Fibroblast of skin of left quadriceps (primary cell): ENCODE data around the gene POLR3E.
"Not testable (repeated sequence)": the region's sequence is repeated elsewhere in the genome, so short reads cannot be mapped to it uniquely, and the experiment has no call there.

ENCODE experiments used
- DNase-seq, 2 experiments: peaks; one replicate each; pipeline ENCODE4 v3.0.0-alpha.2; 2013; ENCODE audit warnings: low read depth in 2 of 2

POLR3E gene

DNA sequence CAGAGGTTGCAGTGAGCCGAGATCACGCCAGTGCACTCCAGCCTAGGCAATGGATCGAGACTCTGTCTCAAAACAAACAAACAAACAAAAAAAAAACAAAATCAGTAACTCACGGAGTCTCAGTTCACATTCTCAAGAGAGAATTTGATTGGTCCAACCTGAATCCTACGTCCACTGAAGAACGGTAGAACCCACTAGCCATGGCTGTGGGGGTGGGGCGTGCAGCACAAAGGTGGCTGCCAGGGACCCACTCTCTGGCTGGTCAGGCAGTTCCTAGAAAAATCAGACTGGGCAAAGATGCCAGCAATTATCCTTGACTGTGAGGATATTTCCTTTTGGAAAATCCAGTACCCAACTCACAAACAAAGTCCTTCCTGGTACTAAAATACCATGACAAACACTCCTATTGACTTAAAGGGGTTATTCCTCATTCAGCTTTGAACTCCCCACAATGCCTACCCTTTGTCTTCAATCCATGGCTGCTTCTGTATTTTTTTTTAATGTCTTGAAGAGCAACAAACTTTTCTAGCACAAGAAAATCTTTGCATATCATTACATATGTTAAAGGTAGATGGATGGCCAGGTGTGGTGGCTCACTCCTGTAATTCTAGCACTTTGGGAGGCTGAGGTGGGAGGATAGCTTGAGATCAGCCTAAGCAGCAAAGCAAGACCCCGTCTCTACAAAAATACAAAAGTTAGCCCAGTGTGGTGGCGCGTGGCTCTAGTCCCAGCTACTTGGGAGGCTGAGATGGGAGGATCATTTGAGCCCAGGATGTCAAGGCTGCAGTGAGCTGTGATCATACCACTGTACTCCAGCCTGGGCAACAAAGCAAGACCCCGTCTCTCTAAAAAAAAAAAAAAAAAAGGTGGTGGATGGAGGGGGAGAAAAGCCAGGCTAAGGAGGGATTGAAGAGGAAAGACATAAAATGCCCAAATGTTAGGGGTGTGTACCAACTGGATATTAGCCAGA is 3.8 kb upstream of the POLR3E start:
- DNase-seq, result no peak

DNA sequence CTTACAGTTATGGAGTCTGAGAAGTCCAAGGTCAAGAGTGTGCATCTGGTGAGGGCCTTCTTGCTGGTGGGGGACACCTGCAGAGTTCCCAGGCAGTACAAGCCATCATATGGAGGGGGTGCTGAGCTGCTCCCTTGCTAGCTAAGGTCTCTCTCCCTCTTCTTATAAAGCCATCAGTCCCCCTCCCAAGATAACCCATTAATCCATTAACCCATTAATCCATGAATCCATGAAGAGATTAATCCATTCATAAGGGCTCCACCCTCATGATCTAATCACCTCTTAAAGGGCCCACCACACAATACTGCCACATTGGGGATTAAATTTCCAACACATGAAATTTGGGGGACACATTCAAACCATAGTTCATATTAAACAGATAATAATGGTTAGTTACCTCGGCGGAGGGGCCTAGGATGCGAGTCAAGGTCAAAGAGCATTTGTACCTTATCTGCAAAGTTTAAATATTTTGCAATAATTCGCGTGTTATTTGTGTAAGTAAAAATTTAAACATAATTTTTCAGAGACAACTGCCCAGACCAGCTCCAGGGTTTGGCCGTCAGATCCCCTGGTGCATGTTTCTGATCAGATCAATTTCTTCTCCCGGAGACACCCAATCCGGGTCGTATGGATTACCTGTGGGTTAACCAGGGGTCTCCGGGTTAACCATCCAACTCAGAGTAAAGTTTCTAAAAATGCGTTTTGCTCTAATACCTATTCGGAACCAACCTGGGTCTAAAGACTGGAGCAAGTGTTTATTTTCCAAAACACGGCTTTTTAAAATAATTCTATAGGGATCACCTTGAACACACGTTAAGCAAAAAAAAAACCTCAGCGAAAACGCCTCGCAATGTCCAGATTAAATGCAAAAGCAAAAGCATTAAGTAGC is 740 bp upstream of the POLR3E start:
- DNase-seq, result no peak

DNA sequence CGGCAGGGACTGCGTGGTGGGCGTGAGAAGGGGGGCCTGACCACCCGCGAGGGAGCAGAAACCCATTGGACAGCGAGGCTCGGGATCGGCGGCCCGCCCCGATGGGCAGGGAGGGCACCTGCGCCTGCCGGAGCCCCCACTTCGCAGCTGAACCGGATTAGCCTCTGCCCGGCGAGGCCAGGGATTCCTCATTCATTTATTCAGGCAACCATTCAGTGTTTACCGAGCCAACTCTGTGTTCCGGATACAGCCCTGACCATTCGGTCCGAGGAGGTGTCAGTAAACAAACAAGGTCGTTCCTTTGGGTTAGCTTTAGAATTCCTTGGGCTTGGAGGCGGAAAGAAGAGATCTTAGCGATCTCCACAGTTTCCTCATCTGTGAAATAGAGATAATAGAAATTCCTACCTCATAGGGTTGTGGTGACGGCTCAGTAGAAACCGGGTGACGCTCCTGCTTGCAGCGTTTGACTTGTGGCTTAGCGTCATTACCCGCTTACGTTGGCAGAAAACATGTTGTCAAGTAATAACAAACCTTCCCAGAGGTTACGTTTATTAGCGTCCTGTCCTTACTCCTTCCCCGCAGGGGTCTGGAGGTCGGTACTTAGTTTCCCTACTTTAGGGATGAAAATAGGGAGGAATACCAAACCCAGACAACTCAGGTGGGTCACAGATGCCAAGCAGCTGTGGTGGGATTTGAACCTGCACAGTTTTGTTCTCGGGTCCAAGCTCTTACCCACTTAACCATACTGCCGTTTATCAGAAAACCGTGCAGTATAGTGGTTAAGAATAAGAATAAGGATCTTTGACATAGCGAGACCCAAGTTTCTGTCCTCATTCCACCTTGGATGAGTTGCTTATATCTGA is 893 bp downstream of the POLR3E start:
- peak; percentile 92 to 93 for DNase-seq

DNA sequence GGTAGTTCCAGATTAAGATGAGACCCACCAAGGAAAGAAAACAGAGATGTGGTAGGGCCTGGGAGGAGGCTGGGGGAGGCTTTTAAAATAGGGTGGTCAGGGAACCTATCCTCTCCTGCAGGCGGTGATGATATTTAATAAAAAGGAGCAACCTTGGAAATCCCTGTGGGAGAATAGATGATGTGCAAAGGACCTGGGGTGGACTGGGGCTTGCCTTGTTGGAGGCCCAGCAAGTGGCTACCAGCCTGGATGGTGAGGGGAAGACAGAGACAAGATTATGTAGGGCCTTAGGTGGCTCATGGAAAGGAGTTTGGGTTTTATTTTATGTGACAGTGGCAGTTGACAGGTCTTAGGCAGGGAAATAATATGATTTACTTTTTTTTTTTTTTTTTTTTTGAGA is 1.8 kb downstream of the POLR3E start:
- DNase-seq, result no peak

DNA sequence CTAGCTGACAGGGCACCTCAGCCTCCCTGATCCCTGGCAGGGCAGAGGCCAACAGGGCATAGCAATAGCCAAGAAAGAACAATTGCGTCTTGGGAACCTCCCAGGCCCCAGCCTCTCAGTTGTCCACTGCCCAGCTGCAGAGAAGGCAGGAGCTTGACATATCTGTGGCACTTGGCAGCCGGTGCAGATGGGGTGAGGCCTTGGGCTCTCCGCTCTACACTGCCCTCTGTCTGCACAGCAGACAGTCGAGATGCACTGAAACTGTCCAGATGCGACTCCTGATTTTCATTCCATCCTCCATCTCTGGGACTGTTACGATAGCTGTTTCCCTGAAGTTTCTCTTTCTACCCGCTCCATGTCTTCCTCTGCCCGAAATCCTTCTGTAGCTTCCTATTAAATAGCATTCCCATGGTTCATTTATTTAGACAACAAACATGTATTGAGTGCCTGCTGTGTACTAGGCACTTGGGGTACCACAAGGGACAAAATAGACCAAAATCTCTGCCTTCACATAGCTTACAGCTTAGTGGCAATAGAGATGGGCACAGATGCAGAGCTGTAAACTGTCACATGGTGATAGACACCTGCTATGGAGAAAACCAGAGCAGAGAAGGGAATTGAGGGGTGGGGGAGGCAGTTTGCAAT is 3.3 kb downstream of the POLR3E start:
- no peak for DNase-seq

DNA sequence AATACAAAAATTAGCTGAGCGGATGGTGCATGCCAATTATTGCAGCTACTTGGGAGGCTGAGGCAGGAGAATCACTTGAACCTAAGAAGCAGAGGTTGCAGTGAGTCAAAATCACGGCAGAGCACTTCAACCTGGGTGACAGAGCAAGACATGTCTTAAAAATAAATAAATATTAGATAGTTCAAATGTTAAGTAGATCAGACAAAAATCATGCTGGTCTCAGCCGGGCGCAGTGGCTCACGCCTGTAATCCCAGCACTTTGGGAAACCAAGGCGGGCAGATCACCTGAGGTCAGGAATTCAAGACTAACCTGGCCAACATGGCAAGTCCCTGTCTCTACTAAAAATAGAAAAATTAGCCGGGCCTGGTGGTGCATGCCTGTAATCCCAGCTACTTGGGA is 4.2 kb downstream of the POLR3E start:
- not testable (repeated sequence) for DNase-seq

DNA sequence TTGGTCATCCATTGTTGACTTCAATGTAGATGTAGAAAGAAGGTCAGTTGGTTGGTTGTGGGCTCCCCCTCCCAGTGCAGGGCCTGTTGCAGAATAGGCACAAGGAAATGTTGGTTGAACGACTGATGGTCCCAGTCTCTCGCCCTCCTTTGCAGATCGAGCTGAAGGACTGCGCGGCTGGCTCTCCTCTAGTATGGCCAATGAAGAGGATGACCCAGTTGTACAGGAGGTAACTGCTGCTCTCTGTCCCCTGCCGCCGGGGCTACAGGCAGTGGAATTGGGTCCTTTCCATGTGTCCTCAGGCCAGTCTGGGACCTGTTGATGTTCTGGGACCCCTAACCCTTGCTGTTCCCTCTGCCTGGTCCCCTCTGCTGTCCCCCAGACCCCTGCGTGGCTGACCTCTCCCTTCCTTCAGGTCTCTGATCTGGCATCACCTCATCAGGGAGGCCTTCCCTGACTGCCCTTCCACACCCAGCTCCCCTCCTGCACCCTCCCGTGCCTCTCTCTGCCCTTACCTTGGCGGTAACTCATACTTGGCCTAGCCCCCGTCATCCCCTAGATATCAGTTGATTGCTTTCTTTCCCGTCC is 5.7 kb downstream of the POLR3E start:
- no peak for DNase-seq

DNA sequence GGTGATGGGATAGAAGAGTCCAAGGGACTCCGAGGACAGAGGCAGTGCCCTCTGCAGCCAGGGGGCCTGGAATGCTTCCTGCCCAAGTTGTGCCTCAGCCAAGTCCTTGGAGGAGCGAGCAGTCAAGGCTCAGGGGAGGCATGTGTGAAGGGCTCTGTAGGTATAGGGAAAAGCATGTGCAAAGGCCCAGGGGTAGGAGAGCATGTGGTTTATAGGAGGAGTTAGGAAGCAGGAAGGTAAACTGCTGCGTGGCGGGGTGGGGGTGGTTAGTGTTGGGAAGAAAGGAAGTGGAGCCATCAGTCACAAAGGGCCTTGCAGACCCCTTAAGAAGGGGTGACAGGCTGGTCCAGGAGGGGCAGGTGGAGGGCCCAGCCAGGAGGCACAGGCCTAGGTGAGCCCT is 7.2 kb downstream of the POLR3E start:
- no peak for DNase-seq

DNA sequence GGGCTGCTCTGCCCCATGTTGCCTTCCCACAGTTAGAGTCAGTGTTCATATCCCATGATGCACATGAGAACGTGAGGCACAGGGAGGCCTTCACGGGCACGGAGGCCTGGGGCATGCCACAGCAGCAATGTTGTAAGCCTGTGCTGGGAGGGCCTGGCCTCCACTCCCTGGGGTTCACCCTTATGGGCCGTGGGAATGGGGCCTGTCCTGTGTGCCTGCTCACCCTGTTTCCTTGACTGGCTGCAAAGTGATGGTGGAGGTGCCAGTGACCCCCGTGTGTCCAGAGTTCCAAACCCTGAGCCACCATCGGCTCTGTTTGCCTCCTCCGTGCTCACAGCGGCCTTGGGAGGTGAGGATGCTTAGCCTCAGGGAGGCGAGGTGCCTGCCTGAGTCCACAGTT is 9.6 kb downstream of the POLR3E start:
- no peak for DNase-seq

DNA sequence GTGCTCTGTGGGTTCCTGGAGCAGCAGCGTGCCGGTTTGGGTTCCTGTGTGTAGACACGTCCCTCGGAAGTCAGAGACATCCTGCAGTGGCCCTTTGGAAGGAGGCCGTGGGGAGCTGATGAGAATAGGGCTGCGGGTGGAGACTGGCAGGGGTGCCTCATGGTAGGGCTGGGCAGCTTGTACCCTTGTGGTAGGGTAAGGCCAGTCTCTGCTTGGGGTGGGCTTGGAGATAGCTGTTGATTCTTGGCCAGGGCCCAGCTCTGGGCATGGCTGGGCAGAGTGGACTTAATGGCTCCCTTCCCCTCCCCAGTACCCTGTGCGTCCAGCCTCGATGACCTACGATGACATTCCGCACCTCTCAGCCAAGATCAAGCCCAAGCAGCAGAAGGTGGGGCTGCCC is 10.6 kb downstream of the POLR3E start:
- no peak for DNase-seq

DNA sequence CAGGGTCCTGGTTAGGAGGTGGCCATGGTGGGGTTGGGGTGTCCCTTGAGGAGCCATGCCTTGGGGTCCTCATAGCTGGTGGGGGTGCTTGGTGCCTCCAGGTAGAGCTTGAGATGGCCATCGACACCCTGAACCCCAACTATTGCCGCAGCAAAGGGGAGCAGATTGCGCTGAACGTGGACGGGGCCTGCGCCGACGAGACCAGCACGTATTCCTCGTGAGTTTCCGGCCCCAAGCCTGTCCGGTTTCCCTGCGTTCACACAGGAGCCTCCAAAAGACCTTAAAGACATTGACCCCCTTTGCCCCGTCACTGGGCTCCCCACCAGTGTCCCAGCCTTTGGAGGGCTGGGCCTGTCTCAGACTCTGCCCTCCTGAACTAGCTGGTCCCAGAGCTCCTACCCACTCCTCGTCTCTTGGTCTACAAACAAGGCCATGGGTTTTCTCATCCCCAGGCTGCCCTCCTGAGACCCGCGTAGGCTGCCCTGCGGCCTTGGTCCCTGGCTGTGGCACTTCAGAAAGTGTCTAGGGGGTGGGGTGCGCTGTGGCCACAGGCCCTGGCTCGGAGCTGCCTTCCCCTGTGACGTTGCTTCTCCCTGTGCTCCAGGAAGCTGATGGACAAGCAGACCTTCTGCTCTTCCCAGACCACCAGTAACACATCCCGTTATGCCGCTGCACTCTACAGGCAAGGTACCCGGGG is 11.8 kb downstream of the POLR3E start:
- DNase-seq, result no peak

DNA sequence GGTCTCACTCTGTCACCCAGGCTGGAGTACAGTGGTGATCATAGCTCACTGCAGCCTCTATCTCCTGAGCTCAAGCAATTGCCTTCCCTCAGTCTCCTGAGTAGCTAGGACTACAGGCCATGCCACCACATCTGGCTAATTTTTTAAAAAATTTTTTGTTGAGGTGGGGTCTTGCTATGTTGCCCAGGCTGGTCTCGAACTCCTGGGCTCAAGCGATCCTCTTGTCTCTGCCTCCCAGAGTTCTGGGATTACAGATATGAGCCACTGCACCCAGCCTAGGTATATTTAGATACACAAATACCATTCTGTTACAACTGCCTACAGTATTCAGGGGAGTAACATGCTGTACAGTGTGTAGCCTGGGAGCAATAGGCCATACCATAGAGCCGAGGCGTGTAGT is 14.3 kb downstream of the POLR3E start:
- no peak for DNase-seq

DNA sequence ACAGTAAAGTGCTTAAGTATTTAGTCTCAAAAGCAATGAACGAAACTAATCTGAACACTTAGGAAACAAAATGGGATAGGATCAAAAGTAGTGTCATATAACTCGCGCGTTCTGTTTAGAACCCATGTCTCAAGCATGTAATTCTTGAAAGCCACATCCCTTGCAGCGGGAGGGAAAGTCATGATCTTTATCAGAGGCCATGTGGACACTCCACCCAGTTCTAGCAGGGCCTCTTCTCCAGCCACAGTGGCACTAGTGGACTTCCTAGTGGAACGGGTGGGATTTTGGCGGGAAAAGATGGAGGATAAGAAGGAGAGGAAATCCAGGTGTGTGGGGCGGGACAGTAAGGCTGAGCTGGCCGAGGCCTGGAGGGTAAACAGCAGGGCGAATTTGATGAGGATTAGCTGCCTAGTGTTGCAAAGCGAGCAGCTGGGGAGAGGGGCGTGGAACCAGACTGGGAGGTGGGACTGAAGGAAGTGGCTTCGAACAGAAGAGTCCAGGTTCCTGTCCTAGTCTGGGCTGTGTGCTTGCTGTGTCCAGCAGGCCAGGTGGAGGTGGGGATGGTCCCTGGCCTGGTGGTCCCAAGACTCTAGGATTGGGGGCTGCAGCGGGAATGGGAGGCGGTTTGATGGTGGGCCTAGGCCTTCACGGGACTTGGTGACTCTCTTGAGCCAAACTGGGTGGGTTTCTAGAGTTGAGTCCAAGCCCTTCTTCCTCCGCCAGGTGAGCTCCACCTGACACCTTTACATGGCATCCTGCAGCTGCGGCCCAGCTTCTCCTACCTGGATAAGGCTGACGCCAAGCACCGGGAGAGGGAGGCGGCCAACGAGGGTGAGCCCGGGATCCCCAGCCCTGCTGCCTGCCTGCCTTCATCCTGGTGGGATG is 15.9 kb downstream of the POLR3E start:
- DNase-seq, result no peak

DNA sequence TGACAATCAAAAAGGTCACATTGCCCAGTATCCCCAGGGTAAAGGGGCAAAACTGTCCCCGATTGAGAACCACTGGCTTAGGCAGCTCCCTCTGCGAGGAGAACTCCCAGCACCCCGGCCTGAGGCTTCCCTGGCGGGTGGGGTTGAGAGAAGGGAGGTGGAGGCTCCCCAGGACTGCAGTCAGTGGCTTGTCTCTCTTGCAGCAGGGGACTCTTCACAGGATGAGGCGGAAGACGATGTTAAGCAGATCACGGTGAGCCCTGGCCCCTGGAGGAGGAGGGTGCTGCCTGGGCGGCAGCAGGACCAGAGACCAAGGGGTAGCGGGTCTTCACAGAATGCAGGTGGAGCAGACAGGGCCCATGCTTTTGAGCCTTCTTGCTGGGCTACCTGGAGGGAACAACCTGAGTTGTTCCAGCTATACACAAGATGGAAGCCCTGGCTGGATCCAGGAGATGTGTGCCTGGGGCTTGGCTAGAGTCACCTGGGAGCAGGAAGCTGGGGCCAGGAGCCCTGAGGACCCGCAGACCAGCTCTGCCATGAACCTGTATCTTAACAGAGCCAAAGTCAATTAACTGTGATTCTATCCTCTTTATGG is 16.8 kb downstream of the POLR3E start:
- DNase-seq, result no peak

DNA sequence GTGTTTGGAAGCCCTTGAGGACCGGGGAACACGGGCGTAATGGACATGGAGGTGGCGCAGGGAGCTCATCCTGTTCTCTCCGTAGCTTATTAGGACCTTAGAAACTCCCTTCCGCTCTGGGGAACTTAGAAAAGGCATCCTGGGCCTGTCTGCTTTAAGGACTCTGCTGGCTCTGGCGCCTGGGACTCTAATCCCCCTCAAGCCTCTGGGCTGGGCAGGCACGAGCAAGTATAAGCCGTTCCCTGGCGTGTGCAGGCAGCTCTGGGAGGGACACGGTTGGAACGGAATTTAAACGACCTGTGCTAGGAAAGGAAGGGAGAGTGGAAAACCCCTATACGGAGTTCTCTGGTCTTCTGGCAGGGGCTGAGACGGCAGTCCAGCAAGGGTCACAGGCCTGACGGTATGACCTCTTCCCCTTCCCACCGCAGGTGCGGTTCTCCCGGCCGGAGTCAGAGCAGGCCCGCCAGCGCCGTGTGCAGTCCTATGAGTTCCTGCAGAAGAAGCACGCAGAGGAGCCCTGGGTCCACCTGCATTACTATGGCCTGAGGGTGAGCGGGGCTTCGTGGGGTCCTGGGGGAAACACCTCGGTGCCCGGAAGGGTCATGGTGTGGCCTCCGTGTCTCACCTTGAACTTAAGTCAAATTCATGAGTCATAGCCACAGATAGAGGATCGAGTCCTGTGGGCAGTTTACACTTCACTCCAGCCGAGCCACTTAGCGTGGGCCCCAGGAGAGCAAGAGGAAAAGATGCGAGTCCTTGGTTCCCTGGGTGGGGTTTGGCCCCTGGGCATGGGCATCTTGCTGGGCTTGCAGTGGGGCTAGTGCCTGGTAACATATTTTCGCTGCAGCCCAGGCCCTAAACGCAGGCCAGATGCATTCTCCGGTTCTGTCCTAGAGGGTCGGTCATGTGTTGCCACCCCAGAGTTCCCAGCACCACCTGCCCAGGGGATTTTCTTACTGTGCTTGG is 17.7 kb downstream of the POLR3E start:
- no peak for DNase-seq

DNA sequence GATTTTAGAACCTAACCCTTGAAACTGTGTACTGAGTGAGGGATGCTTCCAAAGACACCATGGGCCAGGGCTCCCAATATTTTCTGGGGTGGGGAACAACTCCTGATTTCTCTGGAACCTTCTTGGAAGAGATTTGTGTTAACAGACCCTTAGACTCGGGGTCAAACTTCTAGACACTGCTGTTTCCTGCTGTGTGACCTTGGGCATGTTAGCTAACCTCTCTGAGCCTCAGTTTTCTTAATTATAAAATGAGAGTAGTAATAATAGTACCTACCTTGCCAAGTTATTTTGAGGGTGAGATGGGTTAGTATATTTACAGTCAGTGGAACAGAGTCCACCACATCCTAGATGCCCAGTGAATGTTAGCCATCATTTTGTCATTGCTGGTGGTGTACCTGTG is 18.8 kb downstream of the POLR3E start:
- no peak for DNase-seq

DNA sequence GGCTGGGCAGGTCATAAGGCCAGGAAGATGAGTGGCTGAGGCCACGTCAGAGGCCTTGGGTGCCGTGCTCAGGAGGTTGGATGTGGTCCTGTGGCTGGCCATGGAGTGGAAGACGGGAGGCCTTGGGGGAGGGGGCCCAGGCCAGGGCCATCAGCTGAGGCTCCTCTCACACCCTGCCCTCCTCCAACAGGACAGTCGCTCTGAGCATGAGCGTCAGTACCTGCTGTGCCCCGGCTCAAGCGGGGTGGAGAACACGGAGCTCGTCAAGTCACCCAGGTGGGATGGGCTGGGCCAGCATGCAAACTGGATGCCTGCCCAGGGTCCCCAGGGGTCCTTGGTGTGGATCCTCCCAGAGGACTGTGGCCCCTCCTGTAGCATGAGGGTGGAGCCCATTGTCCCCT is 19.2 kb downstream of the POLR3E start:
- no peak for DNase-seq
